ENCODE results near the gene IFNA16.
"Not testable (repeated sequence)": the region's sequence is repeated elsewhere in the genome, so short reads cannot be mapped to it uniquely, and the experiment has no call there.

IFNA16 gene

DNA sequence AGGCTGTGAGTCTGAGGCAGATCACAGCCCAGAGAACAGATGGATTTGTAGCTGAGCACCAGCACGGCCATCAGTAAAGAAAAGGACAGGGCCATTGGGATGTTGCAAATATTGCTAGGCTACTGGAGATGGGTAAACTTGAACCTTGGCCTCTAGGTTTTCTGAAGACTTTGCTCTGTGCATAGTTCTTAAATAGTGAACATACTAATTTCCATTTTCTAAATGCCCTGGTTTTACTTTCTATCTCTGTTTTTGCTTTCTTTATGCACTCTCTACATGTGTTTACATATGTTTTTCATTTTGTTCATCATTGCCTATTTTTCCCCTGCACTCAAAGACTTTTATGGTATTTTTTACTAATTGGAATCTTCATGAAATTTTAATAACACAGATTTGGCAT is at the start of gene IFNA16:
IFNA16 (minus strand) TSS at position 101 of the 400 bp plus-strand sequence; CDS start at position 95, 6 bp downstream.
- not testable (repeated sequence) for H3K4me1 ChIP-seq (ENCODE audit: control insufficient read depth in 1 of 2, insufficient read depth in 2 of 2, low read length in 2 of 2); H3K9me3 ChIP-seq (ENCODE audit: control insufficient read depth in 1 of 2, low read length in 2 of 2); H3K27me3 ChIP-seq (ENCODE audit: control insufficient read depth in 1 of 2, insufficient read depth in 2 of 2, low read length in 2 of 2); H3K9ac ChIP-seq (ENCODE audit: low read depth in 1 of 2, low read length in 2 of 2); H3K36me3 ChIP-seq (ENCODE audit: control insufficient read depth in 1 of 2, insufficient read depth in 2 of 2, low read length in 2 of 2); H3K4me3 ChIP-seq (ENCODE audit: low read depth in 1 of 2, low read length in 2 of 2); H3K27ac ChIP-seq (ENCODE audit: low read depth, low read length)

DNA sequence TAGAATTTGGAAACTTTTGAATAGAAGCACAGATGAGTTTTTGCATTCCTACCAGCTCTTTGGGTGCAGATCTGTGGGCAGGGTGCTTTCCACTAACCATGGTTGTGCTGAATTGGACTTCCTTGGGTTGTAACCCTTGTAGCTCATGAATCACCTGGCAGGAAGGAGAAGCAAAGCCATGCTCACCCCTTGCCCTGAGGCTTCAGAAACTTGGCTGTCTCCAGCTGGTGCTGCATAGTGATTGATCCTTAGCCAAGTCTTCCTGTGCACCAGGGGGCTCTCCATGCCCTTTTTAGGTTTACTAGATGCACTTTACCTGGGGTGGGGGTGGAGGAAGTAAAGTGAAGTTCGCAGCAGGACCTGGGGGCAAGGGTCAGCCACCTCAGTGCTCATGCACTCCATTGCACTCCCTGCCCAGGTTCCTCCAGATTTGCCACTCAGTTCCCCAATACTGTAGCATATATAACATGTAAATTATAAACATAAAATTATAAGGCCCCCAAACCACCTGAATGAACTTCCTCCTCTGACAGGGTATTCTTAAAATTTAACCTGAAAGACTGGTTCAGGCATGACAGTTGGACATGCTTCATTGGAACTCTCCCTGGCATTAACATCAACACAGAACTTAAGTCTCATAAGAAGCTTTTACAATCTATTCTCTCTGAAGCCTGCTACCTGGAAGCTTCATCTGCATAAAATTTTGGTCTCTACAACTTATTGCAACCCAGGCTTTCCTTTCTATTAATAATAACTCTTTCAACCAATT is 48.5 kb upstream of the IFNA16 start:
- H3K4me3 ChIP-seq (ENCODE audit: low read depth in 1 of 2, low read length in 2 of 2), result no peak overlapping the region
- H3K4me1 ChIP-seq (ENCODE audit: control insufficient read depth in 1 of 2, insufficient read depth in 2 of 2, low read length in 2 of 2), result no peaks in the 10 kb centered on the region
- H3K36me3 ChIP-seq (ENCODE audit: control insufficient read depth in 1 of 2, insufficient read depth in 2 of 2, low read length in 2 of 2), result no peaks in the 10 kb centered on the region
- no peaks in the 10 kb centered on the region for H3K9me3 ChIP-seq (ENCODE audit: control insufficient read depth in 1 of 2, low read length in 2 of 2)
- H3K9ac ChIP-seq (ENCODE audit: low read depth in 1 of 2, low read length in 2 of 2), result no peak overlapping the region
- no peak overlapping the region for H3K27ac ChIP-seq (ENCODE audit: low read depth, low read length)
- H3K27me3 ChIP-seq (ENCODE audit: control insufficient read depth in 1 of 2, insufficient read depth in 2 of 2, low read length in 2 of 2), result peaks cover 0 to 4% of the 10 kb centered on the region in 2 donors

DNA sequence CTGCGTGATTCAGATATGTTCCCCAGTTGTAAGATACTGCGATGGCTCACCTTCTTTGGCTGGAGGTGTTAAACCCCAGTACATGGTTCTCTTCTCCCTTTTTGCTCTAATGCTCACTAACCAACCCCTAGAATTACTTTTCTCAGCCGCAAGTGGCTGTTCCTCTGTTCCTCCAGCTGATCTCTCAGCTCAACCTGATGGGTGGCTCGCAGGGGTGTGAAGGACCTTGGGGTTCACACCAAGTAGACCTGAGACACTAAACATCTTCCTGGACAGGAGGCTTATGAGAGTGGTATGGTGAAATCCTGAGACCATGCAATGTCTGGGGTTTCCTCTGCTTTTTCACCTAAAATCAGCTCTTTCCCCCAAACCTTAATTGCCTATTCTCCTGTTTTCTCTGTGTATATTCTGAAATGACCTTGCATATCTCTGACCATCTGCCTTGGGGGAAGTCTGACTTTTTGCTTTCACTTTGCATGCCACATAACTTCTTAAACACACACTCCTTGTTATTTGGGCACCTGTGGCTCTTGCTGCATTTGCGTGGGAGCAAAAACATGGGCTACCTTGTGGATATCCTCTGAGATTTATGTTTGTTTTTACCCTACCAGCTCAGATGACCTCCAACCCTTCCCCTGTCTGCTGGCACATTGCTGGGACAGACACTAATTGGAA is 38.6 kb upstream of the IFNA16 start:
- Histone ChIP-seq H3K27me3 (ENCODE audit: control insufficient read depth in 1 of 2, insufficient read depth in 2 of 2, low read length in 2 of 2) (peaks cover 0 to 7% of the 10 kb centered on the region in 2 donors), H3K27ac (ENCODE audit: low read depth, low read length) (no peak overlapping the region), H3K4me1 (ENCODE audit: control insufficient read depth in 1 of 2, insufficient read depth in 2 of 2, low read length in 2 of 2) (no peaks in the 10 kb centered on the region), H3K9ac (ENCODE audit: low read depth in 1 of 2, low read length in 2 of 2) (no peak overlapping the region), H3K9me3 (ENCODE audit: control insufficient read depth in 1 of 2, low read length in 2 of 2) (no peaks in the 10 kb centered on the region), H3K4me3 (ENCODE audit: low read depth in 1 of 2, low read length in 2 of 2) (no peak overlapping the region), H3K36me3 (ENCODE audit: control insufficient read depth in 1 of 2, insufficient read depth in 2 of 2, low read length in 2 of 2) (no peaks in the 10 kb centered on the region)

DNA sequence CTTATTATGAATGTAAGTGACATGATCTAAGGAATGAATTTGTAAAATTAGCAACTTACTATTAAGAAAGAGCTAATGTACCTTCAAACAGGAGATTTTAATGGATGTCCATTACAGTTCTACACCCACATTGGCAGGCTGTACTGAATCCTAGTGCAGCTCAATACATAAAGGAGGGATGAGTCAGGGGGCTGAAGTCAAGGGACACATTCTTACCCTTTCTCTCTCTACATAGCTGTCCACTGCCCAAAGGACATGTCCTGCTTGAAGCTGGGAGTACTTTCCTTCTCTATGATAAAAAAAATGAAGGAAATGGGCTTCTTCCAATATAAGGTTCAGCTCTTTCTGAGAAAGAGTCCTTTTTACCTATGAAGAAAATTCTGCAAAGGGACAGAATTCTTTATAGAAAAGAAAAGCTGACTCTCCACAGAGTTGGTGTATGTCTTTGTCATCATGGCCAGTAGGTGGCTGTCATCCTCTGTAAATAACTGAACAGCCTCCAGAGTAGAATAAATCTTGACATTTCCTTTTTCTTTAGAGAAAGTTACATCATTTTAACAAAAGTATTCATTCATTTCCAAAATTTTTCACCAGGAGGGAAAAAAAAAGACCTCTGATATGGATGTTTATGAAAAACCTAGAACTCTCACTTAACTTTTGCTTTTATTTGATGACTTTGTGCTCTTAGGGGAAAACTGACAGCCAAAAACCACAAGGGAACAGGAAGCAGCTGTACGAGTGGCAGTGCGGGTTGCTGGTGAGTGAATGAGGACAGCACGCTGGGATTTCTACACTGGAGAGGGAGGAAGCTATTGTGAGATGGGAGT is 35.8 kb upstream of the IFNA16 start:
- Histone ChIP-seq H3K9me3 (ENCODE audit: control insufficient read depth in 1 of 2, low read length in 2 of 2) (no peaks in the 10 kb centered on the region), H3K4me1 (ENCODE audit: control insufficient read depth in 1 of 2, insufficient read depth in 2 of 2, low read length in 2 of 2) (no peaks in the 10 kb centered on the region), H3K4me3 (ENCODE audit: low read depth in 1 of 2, low read length in 2 of 2) (no peak overlapping the region), H3K36me3 (ENCODE audit: control insufficient read depth in 1 of 2, insufficient read depth in 2 of 2, low read length in 2 of 2) (no peaks in the 10 kb centered on the region), H3K27ac (ENCODE audit: low read depth, low read length) (no peak overlapping the region), H3K27me3 (ENCODE audit: control insufficient read depth in 1 of 2, insufficient read depth in 2 of 2, low read length in 2 of 2) (peaks cover 0 to 7% of the 10 kb centered on the region in 2 donors), H3K9ac (ENCODE audit: low read depth in 1 of 2, low read length in 2 of 2) (no peak overlapping the region)

DNA sequence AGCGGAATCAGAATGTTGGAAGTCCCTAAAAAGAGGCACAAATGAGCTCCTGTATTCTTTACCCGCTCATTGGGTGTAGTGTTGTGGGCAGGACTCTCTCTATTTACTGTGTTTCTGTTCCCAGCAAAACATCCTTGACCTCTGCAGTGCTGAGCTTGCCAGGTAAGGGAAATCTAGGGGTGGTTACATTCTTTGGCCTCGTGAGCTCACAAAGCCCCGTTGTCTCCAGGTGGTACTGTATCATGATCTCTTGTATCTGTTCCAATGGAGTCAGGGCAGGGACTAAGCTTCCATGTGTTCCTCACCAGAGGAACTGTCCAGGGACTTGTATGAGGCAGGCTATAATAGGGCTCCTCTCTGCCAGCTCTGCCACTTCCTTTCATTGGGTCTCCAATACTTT is 34.5 kb upstream of the IFNA16 start:
- Histone ChIP-seq H3K27ac (ENCODE audit: low read depth, low read length) (no peak overlapping the region), H3K4me1 (ENCODE audit: control insufficient read depth in 1 of 2, insufficient read depth in 2 of 2, low read length in 2 of 2) (no peaks in the 10 kb centered on the region), H3K4me3 (ENCODE audit: low read depth in 1 of 2, low read length in 2 of 2) (no peak overlapping the region), H3K9ac (ENCODE audit: low read depth in 1 of 2, low read length in 2 of 2) (no peak overlapping the region), H3K9me3 (ENCODE audit: control insufficient read depth in 1 of 2, low read length in 2 of 2) (no peaks in the 10 kb centered on the region), H3K27me3 (ENCODE audit: control insufficient read depth in 1 of 2, insufficient read depth in 2 of 2, low read length in 2 of 2) (peaks cover 0 to 7% of the 10 kb centered on the region in 2 donors), H3K36me3 (ENCODE audit: control insufficient read depth in 1 of 2, insufficient read depth in 2 of 2, low read length in 2 of 2) (no peaks in the 10 kb centered on the region)

DNA sequence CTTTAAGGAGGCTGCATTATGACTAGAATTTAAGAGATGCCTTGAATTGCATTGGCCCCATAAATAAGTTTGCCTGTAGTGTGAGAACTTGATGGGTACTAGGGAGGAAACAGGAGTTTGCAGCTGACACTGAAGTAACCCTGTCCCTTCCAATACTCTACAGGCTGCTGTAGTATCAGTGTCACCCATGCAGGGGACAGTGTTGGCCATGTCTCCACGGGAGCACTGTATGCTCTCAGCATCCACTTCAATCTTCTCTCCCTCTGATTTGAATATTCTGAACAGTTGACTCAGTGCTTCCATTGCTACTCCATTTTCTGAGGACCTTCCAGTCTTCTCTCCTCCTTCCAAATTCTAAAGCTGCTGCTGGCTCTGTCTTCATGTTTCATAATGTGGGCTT is 34.1 kb upstream of the IFNA16 start:
- H3K27ac ChIP-seq (ENCODE audit: low read depth, low read length), result no peak overlapping the region

DNA sequence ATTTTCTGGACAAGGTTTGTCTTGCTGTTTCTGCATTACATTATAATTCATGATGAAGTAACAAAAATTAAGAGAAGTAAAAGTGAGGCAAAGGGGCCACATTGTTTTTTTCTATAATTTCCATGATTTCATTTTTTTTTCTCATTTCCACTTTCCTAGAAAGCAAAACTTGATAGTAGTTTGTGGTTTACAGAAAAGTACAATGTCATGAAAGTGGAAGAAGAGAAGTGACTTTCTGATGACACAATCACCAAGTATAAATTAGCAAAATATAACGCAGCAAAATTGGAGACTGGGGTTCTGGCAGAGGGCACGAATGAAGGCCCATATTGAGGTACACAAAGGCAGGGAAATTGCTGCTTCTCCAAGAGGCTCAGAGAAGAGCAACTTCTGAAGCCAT is 27.7 kb upstream of the IFNA16 start:
- Histone ChIP-seq H3K27me3 (ENCODE audit: control insufficient read depth in 1 of 2, insufficient read depth in 2 of 2, low read length in 2 of 2) (no peaks in the 10 kb centered on the region), H3K4me3 (ENCODE audit: low read depth in 1 of 2, low read length in 2 of 2) (no peak overlapping the region), H3K4me1 (ENCODE audit: control insufficient read depth in 1 of 2, insufficient read depth in 2 of 2, low read length in 2 of 2) (no peaks in the 10 kb centered on the region), H3K9me3 (ENCODE audit: control insufficient read depth in 1 of 2, low read length in 2 of 2) (no peaks in the 10 kb centered on the region), H3K9ac (ENCODE audit: low read depth in 1 of 2, low read length in 2 of 2) (no peak overlapping the region), H3K36me3 (ENCODE audit: control insufficient read depth in 1 of 2, insufficient read depth in 2 of 2, low read length in 2 of 2) (no peaks in the 10 kb centered on the region), H3K27ac (ENCODE audit: low read depth, low read length) (no peak overlapping the region)

More for the DNA sequence above, 34.1 kb upstream of the IFNA16 start:
- peaks cover 0 to 7% of the 10 kb centered on the region in 2 donors for H3K27me3 ChIP-seq (ENCODE audit: control insufficient read depth in 1 of 2, insufficient read depth in 2 of 2, low read length in 2 of 2)
- H3K9me3 ChIP-seq (ENCODE audit: control insufficient read depth in 1 of 2, low read length in 2 of 2), result no peaks in the 10 kb centered on the region
- no peak overlapping the region for H3K9ac ChIP-seq (ENCODE audit: low read depth in 1 of 2, low read length in 2 of 2)
- H3K36me3 ChIP-seq (ENCODE audit: control insufficient read depth in 1 of 2, insufficient read depth in 2 of 2, low read length in 2 of 2), result no peaks in the 10 kb centered on the region
- H3K4me3 ChIP-seq (ENCODE audit: low read depth in 1 of 2, low read length in 2 of 2), result no peak overlapping the region
- H3K4me1 ChIP-seq (ENCODE audit: control insufficient read depth in 1 of 2, insufficient read depth in 2 of 2, low read length in 2 of 2), result no peaks in the 10 kb centered on the region

DNA sequence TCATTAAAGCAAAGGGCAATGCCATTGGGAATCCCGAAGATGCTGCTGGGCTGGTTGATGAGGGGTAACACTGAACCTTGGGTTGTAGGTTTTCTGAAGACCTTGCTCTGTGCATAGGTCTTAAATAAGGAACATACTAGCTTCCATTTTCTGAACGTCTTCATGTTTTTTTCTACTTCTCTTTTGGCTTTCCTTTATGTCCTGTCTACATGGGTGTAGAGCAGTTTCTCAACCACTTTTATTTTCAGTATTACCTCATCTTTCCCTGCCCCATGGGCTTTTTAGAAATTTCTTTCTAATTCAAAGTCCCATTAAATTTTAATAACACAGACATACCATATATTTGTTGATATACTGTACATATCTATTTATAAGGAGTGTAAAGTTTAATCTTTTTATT is 22.8 kb upstream of the IFNA16 start, which contains the start of gene IFNA14:
IFNA14 (minus strand) TSS at position 95 of the 400 bp plus-strand sequence; CDS start at position 25, 70 bp downstream.
- no peaks in the 10 kb centered on the region for H3K4me1 ChIP-seq (ENCODE audit: control insufficient read depth in 1 of 2, insufficient read depth in 2 of 2, low read length in 2 of 2)
- H3K9ac ChIP-seq (ENCODE audit: low read depth in 1 of 2, low read length in 2 of 2), result no peak within 1 kb of the TSS
- H3K9me3 ChIP-seq (ENCODE audit: control insufficient read depth in 1 of 2, low read length in 2 of 2), result no peaks in the 10 kb centered on the region
- H3K36me3 ChIP-seq (ENCODE audit: control insufficient read depth in 1 of 2, insufficient read depth in 2 of 2, low read length in 2 of 2), result no peaks in the 10 kb centered on the region
- H3K27me3 ChIP-seq (ENCODE audit: control insufficient read depth in 1 of 2, insufficient read depth in 2 of 2, low read length in 2 of 2), result peaks cover 0 to 2% of the 10 kb centered on the region in 2 donors
- no peak within 1 kb of the TSS for H3K4me3 ChIP-seq (ENCODE audit: low read depth in 1 of 2, low read length in 2 of 2)
- no peak within 1 kb of the TSS for H3K27ac ChIP-seq (ENCODE audit: low read depth, low read length)

DNA sequence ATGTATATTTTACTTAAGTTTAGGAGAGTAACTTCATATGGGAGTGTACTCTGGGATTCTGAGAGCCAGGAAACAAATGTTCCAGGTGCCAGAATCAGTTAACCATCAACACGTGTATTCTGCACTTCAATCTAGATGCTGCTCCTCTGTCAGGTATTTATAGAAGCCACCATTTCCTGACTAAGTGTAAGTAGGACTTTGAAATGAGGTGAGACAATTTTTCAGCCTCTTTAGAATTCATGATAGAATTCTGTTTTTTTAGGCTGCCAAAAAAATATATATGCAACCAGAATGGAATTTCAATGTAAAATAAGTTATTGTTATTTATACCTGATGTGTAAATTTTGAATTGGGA is 19.2 kb upstream of the IFNA16 start:
- H3K27me3 ChIP-seq (ENCODE audit: control insufficient read depth in 1 of 2, insufficient read depth in 2 of 2, low read length in 2 of 2); H3K36me3 ChIP-seq (ENCODE audit: control insufficient read depth in 1 of 2, insufficient read depth in 2 of 2, low read length in 2 of 2); H3K4me1 ChIP-seq (ENCODE audit: control insufficient read depth in 1 of 2, insufficient read depth in 2 of 2, low read length in 2 of 2); H3K9ac ChIP-seq (ENCODE audit: low read depth in 1 of 2, low read length in 2 of 2); H3K4me3 ChIP-seq (ENCODE audit: low read depth in 1 of 2, low read length in 2 of 2); H3K27ac ChIP-seq (ENCODE audit: low read depth, low read length); H3K9me3 ChIP-seq (ENCODE audit: control insufficient read depth in 1 of 2, low read length in 2 of 2): not testable (repeated sequence)
